Spleen (tissue), 7 donors: ENCODE results near the gene LSMEM2.

Source experiments
- CTCF ChIP-seq, 11 experiments: fragments of 200-600 bp in 7 of 11; fragments of 450-650 bp in 4 of 11; sonication (generic) in 4 of 11; IDR thresholded peaks in 8 of 11; conservative IDR thresholded peaks in 3 of 11; 1 replicate in 7 of 11; 2 replicates in 4 of 11; pipeline versions ENCODE4 v1.4.0 to v1.8.0; 2016 to 2021; ENCODE audit warnings: antibody characterized with exemption in 11 of 11, inconsistent platforms in 4 of 11, mild to moderate bottlenecking in 1 of 11
- POLR2A ChIP-seq, 3 donors: fragments of 450-650 bp; IDR thresholded peaks; one replicate each; pipeline ENCODE4 v1.5.1; 2017; ENCODE audit warnings: antibody characterized with exemption in 3 of 3, mild to moderate bottlenecking in 1 of 3
- POLR2AphosphoS5 ChIP-seq, 3 donors: sonication (generic); formaldehyde crosslinking; IDR thresholded peaks; one replicate each; pipeline ENCODE4 v1.5.1; 2017; ENCODE audit warnings: antibody characterized with exemption in 3 of 3
- donor health status: DM: no; HTN: no; CAD: no; lungs with moderate emphysema.
- donor health status: DM: no; HTN: no; CAD: no.
- donor health status: DM: no; HTN: no; CAD: no.

GRCh38 chr3:50297384-50297775 lies 18.5 kb downstream of the LSMEM2 start:
- no peak for TF ChIP-seq CTCF (IDR thresholded peaks at IDR 0.05 in 8 of 11, conservative IDR thresholded peaks at IDR 0.05 in 3 of 11)
- TF ChIP-seq POLR2A (IDR thresholded peaks at IDR 0.05), result no peak
- TF ChIP-seq POLR2AphosphoS5 (IDR thresholded peaks at IDR 0.05), result no peak
